HCT116 (cell line): ENCODE data around the gene TBXT. TPM values are rescaled to one million over a fixed set of nuclear protein-coding genes. Genes with fewer than 3 reads are reported as not detected.

Experiments
- ATAC-seq: fragments of 200-7000 bp; cut with Tn5 transposase; 2 replicates; pipeline ENCODE4 v1.9.1; 2020; ENCODE audit warnings: mild to moderate bottlenecking, moderate library complexity
- BruUV-seq: library from RNA; stranded (reverse); fragments of 400-500 nt; replicated peaks from 2 replicates; lab custom pipeline; 2021; lab: Mats Ljungman, UMichigan
- CTCF ChIA-PET: fragments of 300-600 bp; sonication (Branson Sonifier 250); formaldehyde crosslinking; loops from one replicate; lab custom pipeline; 2021; ENCODE audit warnings: antibody characterized with exemption; lab: Charles Lee
- POLR2A ChIA-PET: fragments of 300-600, 350-600 bp; sonication (Branson Sonifier 250); formaldehyde crosslinking; loops from one replicate; lab custom pipeline; 2021; ENCODE audit warnings: antibody characterized with exemption; lab: Charles Lee
- RAD21 ChIA-PET, 2 experiments: fragments of 300-600 bp; sonication (Branson Sonifier 250); formaldehyde crosslinking; loops; one replicate each; lab custom pipeline; 2023; ENCODE audit warnings: low total read pairs in 2 of 2; ENCODE audit not compliant: uncharacterized antibody in 2 of 2, unreplicated experiment in 2 of 2, low non-redundant PET in 1 of 2; lab: Charles Lee
- DNase-seq: peaks from one replicate; pipeline ENCODE4 v3.0.0-alpha.2; 2010; ENCODE audit warnings: low read depth, low spot score
- H2AFZ ChIP-seq: fragments of 200-600 bp; shearing (Covaris generic), sonication (generic); 2 replicates; pipeline ENCODE4 v1.6.1; 2017; ENCODE audit warnings: low read depth, mixed run types, mixed read lengths, antibody characterized with exemption, low read length; ENCODE audit not compliant: poor library complexity, severe bottlenecking
- H3K27ac ChIP-seq: 2 replicates; pipeline ENCODE4 v1.5.1; 2012; ENCODE audit warnings: low read depth, low read length
- H3K27me3 ChIP-seq: fragments of 200-600 bp; sonication (generic); 2 replicates; pipeline ENCODE4 v1.6.1; 2016; ENCODE audit warnings: mixed run types, low read length, mixed read lengths; ENCODE audit not compliant: insufficient read depth
- H3K36me3 ChIP-seq, 2 experiments: fragments of 200-500 bp in 1 of 2; fragments of 200-600 bp in 1 of 2; sonication (Bioruptor generic) in 1 of 2; sonication (generic) in 1 of 2; 2 replicates each; pipeline versions ENCODE4 v1.5.1 to v1.6.1; 2014 to 2016; ENCODE audit warnings: low read length in 2 of 2, inconsistent platforms in 1 of 2, mixed read lengths in 1 of 2, mixed run types in 1 of 2; ENCODE audit not compliant: insufficient read depth in 2 of 2, control insufficient read depth in 1 of 2
- H3K4me1 ChIP-seq, 2 experiments: fragments of 200-600 bp in 1 of 2; sonication (generic) in 1 of 2; 2 replicates each; pipeline versions ENCODE4 v1.5.1 to v1.6.1; 2012 to 2017; ENCODE audit warnings: low read length in 2 of 2, inconsistent platforms in 1 of 2, mild to moderate bottlenecking in 1 of 2, mixed read lengths in 1 of 2, mixed run types in 1 of 2, moderate library complexity in 1 of 2; ENCODE audit not compliant: insufficient read depth in 2 of 2, control insufficient read depth in 1 of 2
- H3K4me2 ChIP-seq: fragments of 200-600 bp; sonication (generic); 2 replicates; pipeline ENCODE4 v1.6.1; 2017; ENCODE audit warnings: mixed run types, low read length, mixed read lengths
- H3K4me3 ChIP-seq, 2 experiments: fragments of 200-600 bp in 1 of 2; sonication (generic) in 1 of 2; replicated peaks in 1 of 2; 2 replicates each; pipeline ENCODE4 v1.5.1; 2011 to 2016; ENCODE audit warnings: low read length in 2 of 2, control low read depth in 1 of 2, low read depth in 1 of 2, mild to moderate bottlenecking in 1 of 2, mixed read lengths in 1 of 2, mixed run types in 1 of 2
- H3K79me2 ChIP-seq: fragments of 200-600 bp; sonication (generic); 2 replicates; pipeline ENCODE4 v1.6.1; 2017; ENCODE audit warnings: mild to moderate bottlenecking, mixed run types, low read length, moderate library complexity, mixed read lengths; ENCODE audit not compliant: insufficient read depth
- H3K9ac ChIP-seq: fragments of 200-600 bp; sonication (generic); 2 replicates; pipeline ENCODE4 v1.6.1; 2016; ENCODE audit warnings: low read length, mixed read lengths
- H3K9me2 ChIP-seq: fragments of 200-600 bp; sonication (generic), shearing (Covaris generic); 2 replicates; pipeline ENCODE4 v1.6.1; 2017; ENCODE audit warnings: mixed run types, mild to moderate bottlenecking, moderate library complexity; ENCODE audit not compliant: insufficient read depth
- H3K9me3 ChIP-seq, 2 experiments: fragments of 200-500 bp in 1 of 2; fragments of 200-600 bp in 1 of 2; sonication (Bioruptor generic) in 1 of 2; sonication (generic) in 1 of 2; 2 replicates each; pipeline ENCODE4 v1.6.1; 2014 to 2017; ENCODE audit warnings: low read length in 2 of 2, mixed read lengths in 2 of 2, inconsistent platforms in 1 of 2, low read depth in 1 of 2, mild to moderate bottlenecking in 1 of 2, mixed run types in 1 of 2, moderate library complexity in 1 of 2; ENCODE audit not compliant: control insufficient read depth in 1 of 2, insufficient read depth in 1 of 2
- H4K20me1 ChIP-seq: fragments of 200-600 bp; sonication (generic), shearing (Covaris generic); 2 replicates; pipeline ENCODE4 v1.6.1; 2017; ENCODE audit warnings: mixed run types, mild to moderate bottlenecking, moderate library complexity; ENCODE audit not compliant: insufficient read depth
- CEBPB ChIP-seq: IDR thresholded peaks from 2 replicates; pipeline ENCODE4 v1.6.1; 2012; ENCODE audit warnings: low read depth
- CTCF ChIP-seq, 3 experiments: fragments of 200-600 bp in 1 of 3; sonication (generic) in 1 of 3; IDR thresholded peaks in 2 of 3; conservative IDR thresholded peaks in 1 of 3; 2 replicates each; pipeline ENCODE4 v1.5.1; 2012 to 2017; ENCODE audit warnings: low read depth in 2 of 3, low read length in 2 of 3, antibody characterized with exemption in 1 of 3, borderline replicate concordance in 1 of 3, control low read depth in 1 of 3, mild to moderate bottlenecking in 1 of 3, mixed read lengths in 1 of 3, mixed run types in 1 of 3, moderate library complexity in 1 of 3; ENCODE audit not compliant: insufficient read depth in 1 of 3
- EGR1 ChIP-seq: IDR thresholded peaks from 2 replicates; pipeline ENCODE4 v1.6.1; 2012; ENCODE audit warnings: low read depth
- ELF1 ChIP-seq: IDR thresholded peaks from 2 replicates; pipeline ENCODE4 v1.6.1; 2012; ENCODE audit warnings: low read depth, borderline replicate concordance
- FOSL1 ChIP-seq: IDR thresholded peaks from 2 replicates; pipeline ENCODE4 v1.6.1; 2012; ENCODE audit warnings: low read depth
- MAX ChIP-seq: IDR thresholded peaks from 2 replicates; pipeline ENCODE4 v1.6.1; 2012
- SIN3A ChIP-seq: IDR thresholded peaks from 2 replicates; pipeline ENCODE4 v1.6.1; 2012; ENCODE audit warnings: low read depth
- TCF7L2 ChIP-seq: IDR thresholded peaks from 2 replicates; pipeline ENCODE4 v1.7.0; 2011; ENCODE audit warnings: borderline replicate concordance, inconsistent platforms; ENCODE audit not compliant: insufficient read depth, insufficient read length; ENCODE audit errors: extremely low read depth
- YY1 ChIP-seq: IDR thresholded peaks from 2 replicates; pipeline ENCODE4 v1.6.1; 2011; ENCODE audit warnings: low read length, low read depth, moderate library complexity, mild to moderate bottlenecking; ENCODE audit not compliant: insufficient replicate concordance; ENCODE audit errors: extremely low read depth
- ZFX ChIP-seq: fragments of 450-650 bp; IDR thresholded peaks from 2 replicates; pipeline ENCODE4 v1.6.1; 2017
- intact Hi-C: fragments of 100-400 bp; cut with micrococcal nuclease; formaldehyde crosslinking; loops from 2 replicates; pipeline ENCODE4 v1.10.0; 2022
- total RNA-seq: library from RNA; stranded (reverse); gene quantifications from one replicate; pipeline ENCODE4 v1.2.1, GENCODE V29; 2021; ENCODE audit not compliant: unreplicated experiment
- TF ChIP-seq, protein P1 (sequence below): IDR thresholded peaks from 2 replicates; pipeline ENCODE4 v1.6.1; 2012
- TF ChIP-seq, protein P2 (sequence below): IDR thresholded peaks from 2 replicates; pipeline ENCODE4 v1.6.1; 2012; ENCODE audit warnings: low read depth

Gene TBXT
- total RNA-seq, 1 experiment from 2014 or later: not detected

- CTCF ChIA-PET: no interaction called here
- no peaks in the 10 kb centered on the region for H3K27me3 ChIP-seq
- H3K9me2 ChIP-seq: no peaks in the 10 kb centered on the region
- no peak overlapping the region for H3K4me3 ChIP-seq
- RAD21 ChIA-PET: no interaction called here
- no peak overlapping the region for H3K27ac ChIP-seq
- H4K20me1 ChIP-seq: no peaks in the 10 kb centered on the region
- H3K9ac ChIP-seq: no peak overlapping the region
- BruUV-seq: no TSS peak
- no peaks in the 10 kb centered on the region for H3K79me2 ChIP-seq
- POLR2A ChIA-PET: no interaction called here
- intact Hi-C loops: no loop called here
- no peak overlapping the region for H3K4me2 ChIP-seq
- TF ChIP-seq CTCF (IDR thresholded peaks at IDR 0.05 in 2 of 3, conservative IDR thresholded peaks at IDR 0.05 in 1 of 3; ENCODE audit: borderline replicate concordance in 1 of 3, insufficient read depth in 1 of 3, low read depth in 2 of 3, low read length in 2 of 3) (no peak), EGR1 (no peak), TCF7L2 (no peak), CEBPB (no peak), FOSL1 (no peak), YY1 (no peak), MAX (no peak), ZFX (no peak), ELF1 (no peak), SIN3A (no peak)
- TF ChIP-seq, protein P1, sequence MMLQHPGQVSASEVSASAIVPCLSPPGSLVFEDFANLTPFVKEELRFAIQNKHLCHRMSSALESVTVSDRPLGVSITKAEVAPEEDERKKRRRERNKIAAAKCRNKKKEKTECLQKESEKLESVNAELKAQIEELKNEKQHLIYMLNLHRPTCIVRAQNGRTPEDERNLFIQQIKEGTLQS: no peak
- TF ChIP-seq, protein P2, sequence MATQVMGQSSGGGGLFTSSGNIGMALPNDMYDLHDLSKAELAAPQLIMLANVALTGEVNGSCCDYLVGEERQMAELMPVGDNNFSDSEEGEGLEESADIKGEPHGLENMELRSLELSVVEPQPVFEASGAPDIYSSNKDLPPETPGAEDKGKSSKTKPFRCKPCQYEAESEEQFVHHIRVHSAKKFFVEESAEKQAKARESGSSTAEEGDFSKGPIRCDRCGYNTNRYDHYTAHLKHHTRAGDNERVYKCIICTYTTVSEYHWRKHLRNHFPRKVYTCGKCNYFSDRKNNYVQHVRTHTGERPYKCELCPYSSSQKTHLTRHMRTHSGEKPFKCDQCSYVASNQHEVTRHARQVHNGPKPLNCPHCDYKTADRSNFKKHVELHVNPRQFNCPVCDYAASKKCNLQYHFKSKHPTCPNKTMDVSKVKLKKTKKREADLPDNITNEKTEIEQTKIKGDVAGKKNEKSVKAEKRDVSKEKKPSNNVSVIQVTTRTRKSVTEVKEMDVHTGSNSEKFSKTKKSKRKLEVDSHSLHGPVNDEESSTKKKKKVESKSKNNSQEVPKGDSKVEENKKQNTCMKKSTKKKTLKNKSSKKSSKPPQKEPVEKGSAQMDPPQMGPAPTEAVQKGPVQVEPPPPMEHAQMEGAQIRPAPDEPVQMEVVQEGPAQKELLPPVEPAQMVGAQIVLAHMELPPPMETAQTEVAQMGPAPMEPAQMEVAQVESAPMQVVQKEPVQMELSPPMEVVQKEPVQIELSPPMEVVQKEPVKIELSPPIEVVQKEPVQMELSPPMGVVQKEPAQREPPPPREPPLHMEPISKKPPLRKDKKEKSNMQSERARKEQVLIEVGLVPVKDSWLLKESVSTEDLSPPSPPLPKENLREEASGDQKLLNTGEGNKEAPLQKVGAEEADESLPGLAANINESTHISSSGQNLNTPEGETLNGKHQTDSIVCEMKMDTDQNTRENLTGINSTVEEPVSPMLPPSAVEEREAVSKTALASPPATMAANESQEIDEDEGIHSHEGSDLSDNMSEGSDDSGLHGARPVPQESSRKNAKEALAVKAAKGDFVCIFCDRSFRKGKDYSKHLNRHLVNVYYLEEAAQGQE: no peak
- H3K4me1 ChIP-seq: peaks cover 0 to 9% of the 10 kb centered on the region in 2 experiments; a peak in 2 of 4 replicates
- H3K9me3 ChIP-seq: no peaks in the 10 kb centered on the region
- H2AFZ ChIP-seq: no peak overlapping the region
- H3K36me3 ChIP-seq: no peaks in the 10 kb centered on the region
- DNase-seq: no peak
- no peak for ATAC-seq
These were observed 4.9 kb upstream of the TBXT start for GRCh38 chr6:166172546-166172945.
